ENCODE data around the gene PVALEF.

PVALEF gene

DNA sequence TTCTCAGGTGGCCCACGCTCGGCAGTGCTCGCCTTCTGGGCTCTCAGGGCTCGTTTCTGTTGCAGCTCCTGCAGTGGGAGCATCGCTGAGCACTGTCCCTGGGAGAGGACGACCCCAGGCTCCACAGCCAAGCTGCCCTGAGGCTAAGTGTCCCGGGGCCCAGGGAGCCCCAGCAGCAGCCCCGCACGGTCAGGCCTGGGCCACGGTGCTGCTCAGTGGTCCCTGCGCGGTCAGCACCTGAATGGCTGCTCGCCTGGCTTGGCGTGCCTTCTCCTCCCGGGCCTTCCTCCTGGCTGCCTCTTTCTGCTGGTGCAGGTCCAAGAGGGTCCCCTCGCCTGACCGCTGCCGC lies 34.1 kb downstream of the PVALEF start:
- DNase-seq, result no peak

GRCh38 chr17:81200201-81200600 lies 34.9 kb downstream of the PVALEF start:
- DNase-seq, result no peak

GRCh38 chr17:81200695-81201580 lies 35.6 kb downstream of the PVALEF start:
- no peak for DNase-seq

DNA sequence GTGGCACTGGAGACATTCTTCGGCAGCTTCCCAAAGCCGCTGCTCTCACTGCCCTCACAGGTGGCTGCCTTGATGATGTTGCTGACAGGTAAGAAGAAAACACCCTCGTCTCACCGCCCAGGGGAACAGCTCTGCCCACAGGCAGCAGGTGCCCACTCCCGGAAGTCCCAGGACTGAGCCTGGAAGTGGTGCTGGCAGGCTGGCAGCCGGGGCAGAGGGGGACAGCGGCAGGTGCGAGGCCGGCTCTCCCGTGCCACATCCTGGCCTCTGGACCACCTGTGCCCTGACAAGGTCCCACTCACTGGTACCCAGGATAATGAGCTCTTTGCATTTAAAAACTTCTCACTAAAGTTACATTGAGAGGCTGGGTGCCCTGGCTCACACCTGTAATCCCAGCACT lies 37.0 kb downstream of the PVALEF start:
- no peak for DNase-seq

GRCh38 chr17:81203136-81203535 lies 37.8 kb downstream of the PVALEF start:
- DNase-seq, result no peak

DNA sequence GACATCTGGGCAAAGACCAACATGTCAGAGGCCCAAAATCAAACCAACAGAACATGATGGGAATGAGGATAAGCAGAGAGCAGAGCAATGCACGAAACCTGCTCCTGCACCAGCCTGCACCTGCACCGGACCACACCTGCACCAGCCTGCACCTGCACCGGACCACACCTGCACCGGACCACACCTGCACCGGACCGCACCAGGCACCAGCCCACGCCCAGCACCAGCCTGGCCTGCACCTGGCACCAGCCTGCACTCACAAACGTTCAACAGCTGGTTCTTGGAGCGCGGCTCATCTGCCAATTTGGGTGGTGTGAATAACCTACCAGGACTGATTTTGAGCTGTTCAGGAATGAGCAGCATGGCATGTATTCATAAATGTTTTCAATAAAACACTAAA lies 39.3 kb downstream of the PVALEF start:
- DNase-seq, result no peak

GRCh38 chr17:81206166-81206565 lies 40.9 kb downstream of the PVALEF start:
- DNase-seq, result no peak

DNA sequence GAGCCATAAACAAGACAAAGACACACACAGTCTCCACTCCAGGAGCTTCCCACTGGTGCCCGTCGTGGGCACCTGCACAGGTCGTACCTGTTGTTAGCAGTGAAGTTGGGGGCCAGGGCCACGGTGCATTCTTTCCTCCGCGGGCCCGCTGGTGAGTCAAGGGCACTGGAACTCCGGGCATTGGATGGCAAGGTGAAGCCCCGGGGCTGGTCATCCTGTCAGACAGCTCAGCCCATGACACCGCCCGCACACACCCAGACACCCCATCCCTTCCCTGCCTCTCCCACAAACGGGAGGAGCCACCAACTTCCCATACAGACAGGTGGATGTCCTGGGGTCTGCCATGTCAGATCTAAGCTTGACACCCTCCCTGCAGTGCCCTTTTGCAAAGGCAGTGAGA lies 41.4 kb downstream of the PVALEF start:
- DNase-seq, result no peak

- no peak for DNase-seq
These were observed 42.6 kb downstream of the PVALEF start for GRCh38 chr17:81207610-81208581.

GRCh38 chr17:81208651-81209050 lies 43.3 kb downstream of the PVALEF start:
- no peak for DNase-seq

GRCh38 chr17:81209141-81209540 lies 43.8 kb downstream of the PVALEF start:
- no peak for DNase-seq

GRCh38 chr17:81210466-81210865 lies 45.2 kb downstream of the PVALEF start:
- no peak for DNase-seq

DNA sequence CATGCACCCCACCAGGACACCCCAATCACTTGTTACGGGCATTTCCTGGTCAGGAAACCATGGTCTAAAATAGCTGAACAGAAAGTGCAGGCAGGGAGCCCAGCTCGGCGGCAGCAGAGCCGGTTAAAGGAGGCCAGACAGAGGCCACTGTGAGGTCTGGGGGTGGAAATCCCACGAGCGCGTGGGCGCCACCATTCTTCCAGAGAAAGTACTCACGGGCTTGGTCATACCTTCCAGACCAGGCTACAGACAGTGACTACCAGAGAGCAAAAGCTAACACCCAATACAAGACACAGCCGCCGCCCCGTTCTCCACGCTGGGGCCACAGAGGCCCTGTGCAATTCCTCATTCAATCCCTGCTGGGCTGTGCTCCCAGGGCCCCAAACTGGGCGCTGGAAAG lies 45.6 kb downstream of the PVALEF start:
- DNase-seq, result no peak

DNA sequence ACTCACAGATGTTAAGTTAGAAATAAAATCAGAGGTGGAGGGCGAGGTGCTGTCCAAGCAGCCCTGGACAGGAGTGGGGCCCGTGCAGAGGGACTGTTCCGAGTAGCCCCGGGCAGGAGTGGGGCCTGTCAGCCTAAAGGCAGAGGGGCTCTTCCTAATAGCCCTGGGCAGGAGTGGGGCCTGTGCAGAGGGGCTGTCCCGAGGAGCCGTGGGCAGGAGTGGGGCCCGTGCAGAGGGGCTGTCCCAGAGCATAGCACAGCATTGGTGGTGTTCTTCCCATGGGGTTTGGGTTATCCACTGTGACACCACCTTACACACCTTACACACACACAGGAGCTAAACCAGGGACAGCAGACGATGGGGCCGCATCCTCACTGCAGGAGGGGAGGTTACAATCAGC lies 47.1 kb downstream of the PVALEF start:
- no peak for DNase-seq

GRCh38 chr17:81213978-81214377 lies 48.7 kb downstream of the PVALEF start:
- no peak for DNase-seq

- no peak for DNase-seq
These were observed 52.2 kb downstream of the PVALEF start for GRCh38 chr17:81217491-81217890.

GRCh38 chr17:81218459-81218858 lies 53.2 kb downstream of the PVALEF start:
- DNase-seq, result no peak

DNA sequence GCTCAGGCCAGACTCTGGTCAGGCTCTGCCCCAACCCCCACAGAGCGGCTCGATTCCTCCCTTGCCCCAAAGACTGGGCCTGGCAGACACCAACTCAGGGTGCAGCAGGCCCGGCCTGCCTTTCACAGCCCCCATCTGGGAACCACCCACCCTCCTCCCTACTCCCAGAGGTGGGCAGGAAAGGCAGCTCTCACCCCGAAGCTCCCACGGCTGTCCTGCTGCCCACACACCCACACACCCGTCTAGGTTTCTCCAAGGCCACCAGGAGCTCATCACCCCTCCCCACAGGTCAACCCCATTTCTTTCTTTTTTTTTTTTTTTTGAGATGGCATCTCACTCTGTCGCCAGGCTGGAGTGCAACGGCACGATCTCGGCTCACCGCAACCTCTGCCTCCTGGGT lies 53.7 kb downstream of the PVALEF start:
- DNase-seq, result no peak

DNA sequence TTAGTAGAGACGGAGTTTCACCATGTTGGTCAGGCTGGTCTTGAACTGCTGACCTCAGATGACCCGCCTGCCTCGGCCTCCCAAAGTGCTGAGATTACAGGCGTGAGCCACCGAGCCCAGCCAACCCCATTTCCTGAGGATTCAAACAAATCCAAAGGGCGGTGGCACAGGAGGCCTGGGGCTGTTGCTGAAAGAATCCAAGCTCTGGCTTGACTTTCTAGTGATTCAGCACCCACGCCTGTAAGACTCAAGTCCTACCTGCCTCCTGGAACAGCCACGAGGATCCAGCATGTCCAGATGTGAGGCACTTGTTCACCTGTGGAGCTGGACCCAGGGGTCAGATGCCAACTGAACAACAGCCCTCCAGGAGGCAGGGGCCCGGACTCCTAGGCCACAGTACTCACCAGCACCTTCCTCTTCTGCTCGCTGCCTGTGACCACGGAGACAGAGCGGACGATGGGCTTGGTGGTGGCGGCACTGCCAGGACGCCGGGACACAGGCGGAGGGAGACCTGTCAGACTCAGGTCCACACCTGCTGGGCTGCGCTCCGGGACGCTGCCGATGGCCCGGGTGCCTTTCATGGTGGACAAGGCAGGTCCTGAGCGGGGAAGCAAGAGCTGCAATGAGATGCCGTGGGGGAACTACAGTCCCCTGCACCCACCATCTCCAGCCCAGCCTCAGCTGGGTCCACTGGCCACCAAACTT lies 54.3 kb downstream of the PVALEF start:
- no peak for DNase-seq

DNA sequence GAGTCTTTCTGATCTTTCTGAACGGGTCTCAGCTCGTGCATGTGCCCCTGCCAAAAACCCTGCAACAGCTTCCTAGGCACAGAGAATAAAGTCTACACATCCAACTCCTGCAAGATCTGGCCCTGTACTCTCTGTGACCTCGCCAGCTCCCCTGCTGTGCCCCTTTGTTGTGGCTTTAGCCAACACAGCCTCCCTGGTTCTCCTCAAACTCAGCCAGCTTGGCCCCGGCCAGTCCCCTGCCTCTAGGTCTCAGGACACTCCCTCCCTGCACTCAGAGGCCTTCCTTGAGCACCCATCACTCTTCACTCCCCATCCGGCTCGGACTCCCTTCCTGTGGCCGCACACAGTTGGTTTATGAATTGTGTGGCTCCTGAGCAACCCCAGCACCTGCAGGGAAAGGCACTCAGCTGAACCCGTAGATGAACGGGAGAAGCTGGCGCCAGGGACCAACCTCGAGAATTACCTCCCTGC lies 56.1 kb downstream of the PVALEF start:
- no peak for DNase-seq

GRCh38 chr17:81221842-81222619 lies 56.7 kb downstream of the PVALEF start:
- DNase-seq, result no peak

DNA sequence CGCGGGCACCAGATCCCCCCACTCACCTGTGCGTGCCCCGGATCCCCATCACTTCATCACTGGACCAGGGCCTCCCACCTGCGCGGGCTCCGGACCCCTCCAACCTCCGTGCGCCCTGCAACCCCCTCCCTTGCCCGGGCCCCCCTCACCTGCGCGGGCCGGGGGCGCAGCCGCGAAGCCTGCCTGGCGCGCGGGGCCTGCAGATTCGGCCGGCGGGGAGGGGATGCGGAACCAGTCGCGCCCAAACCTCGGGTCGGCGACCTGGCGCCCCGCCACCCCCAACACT lies 57.3 kb downstream of the PVALEF start:
- DNase-seq, result no peak
